Lung (tissue), 12 donors: ENCODE data around the gene RARG. TPM values are rescaled to one million over a fixed set of nuclear protein-coding genes. Genes with fewer than 3 reads are reported as not detected.

Experiments used
- ATAC-seq: fragments of 200-7000 bp; cut with Tn5 transposase; one replicate; pipeline ENCODE4 v1.9.1; 2020; ENCODE audit warnings: moderate number of reproducible peaks; ENCODE audit not compliant: insufficient read depth, low FRiP score
- DNase-seq, 3 donors: peaks; one replicate each; pipeline ENCODE4 v3.0.0-alpha.2; 2013 to 2017
- H3K27ac ChIP-seq, 2 donors: one replicate each; pipeline ENCODE4 v1.5.1; 2013; ENCODE audit warnings: mild to moderate bottlenecking in 2 of 2, moderate library complexity in 2 of 2, control low read depth in 1 of 2, inconsistent platforms in 1 of 2, low read depth in 1 of 2, low read length in 1 of 2
- H3K27me3 ChIP-seq, 3 donors: one replicate each; pipeline ENCODE4 v1.5.1; 2013; ENCODE audit warnings: low read length in 2 of 3; ENCODE audit not compliant: control insufficient read depth in 3 of 3, insufficient read depth in 3 of 3
- H3K36me3 ChIP-seq, 4 donors: one replicate each; pipeline ENCODE4 v1.5.1; 2013; ENCODE audit warnings: low read length in 4 of 4, mild to moderate bottlenecking in 1 of 4, moderate library complexity in 1 of 4; ENCODE audit not compliant: control insufficient read depth in 4 of 4, insufficient read depth in 4 of 4
- H3K4me1 ChIP-seq, 5 donors: one replicate each; pipeline ENCODE4 v1.5.1; 2013; ENCODE audit warnings: low read length in 5 of 5, mild to moderate bottlenecking in 2 of 5, moderate library complexity in 1 of 5; ENCODE audit not compliant: control insufficient read depth in 5 of 5, insufficient read depth in 5 of 5
- H3K4me3 ChIP-seq: one replicate; pipeline ENCODE4 v1.5.1; 2013; ENCODE audit warnings: mild to moderate bottlenecking, control low read depth, moderate library complexity
- H3K9ac ChIP-seq, 2 donors: one replicate each; pipeline ENCODE4 v1.5.1; 2013; ENCODE audit warnings: low read length in 2 of 2, control low read depth in 1 of 2; ENCODE audit not compliant: insufficient read depth in 1 of 2
- H3K9me3 ChIP-seq, 4 donors: one replicate each; pipeline ENCODE4 v1.5.1; 2013; ENCODE audit warnings: low read length in 3 of 4, mild to moderate bottlenecking in 1 of 4, moderate library complexity in 1 of 4; ENCODE audit not compliant: control insufficient read depth in 4 of 4, insufficient read depth in 3 of 4
- WGBS, 2 donors: extraction: QIAGEN DNeasy Blood & Tissue Kit; methylation state at CpG; one replicate each; pipeline ENCODE4 v1.1.7; 2013; 5-methylcytosine and 5-hydroxymethylcytosine counted together
- polyA plus RNA-seq, 2 donors: library from polyadenylated mRNA; stranded (reverse); fragments of 200-250 nt; gene quantifications; one replicate each; pipeline ENCODE4 v1.2.1, GENCODE V29; 2013
- total RNA-seq, 2 donors: library from RNA; depleted of rRNA in 1 of 2; stranded (reverse); fragments of >200 nt in 1 of 2; gene quantifications; one replicate each; pipeline ENCODE4 v1.2.1, GENCODE V29; 2014 to 2021
- TF ChIP-seq, protein P1 (sequence below): IDR thresholded peaks from 2 replicates; pipeline ENCODE4 v1.5.1; 2012; ENCODE audit warnings: mild to moderate bottlenecking; ENCODE audit errors: control extremely low read depth, extremely low read depth
- donor health status: control.
- donor health status: control.
- donor health status: Bipolar disorder and iron deficiency.
- donor health status: healthy.
- donor health status: DM: yes; HTN: yes; CAD: no.

The RARG gene
- total and polyA plus RNA-seq, 4 donors = 12.0 to 29.7 (median 21.0) TPM

- TF ChIP-seq, protein P1, sequence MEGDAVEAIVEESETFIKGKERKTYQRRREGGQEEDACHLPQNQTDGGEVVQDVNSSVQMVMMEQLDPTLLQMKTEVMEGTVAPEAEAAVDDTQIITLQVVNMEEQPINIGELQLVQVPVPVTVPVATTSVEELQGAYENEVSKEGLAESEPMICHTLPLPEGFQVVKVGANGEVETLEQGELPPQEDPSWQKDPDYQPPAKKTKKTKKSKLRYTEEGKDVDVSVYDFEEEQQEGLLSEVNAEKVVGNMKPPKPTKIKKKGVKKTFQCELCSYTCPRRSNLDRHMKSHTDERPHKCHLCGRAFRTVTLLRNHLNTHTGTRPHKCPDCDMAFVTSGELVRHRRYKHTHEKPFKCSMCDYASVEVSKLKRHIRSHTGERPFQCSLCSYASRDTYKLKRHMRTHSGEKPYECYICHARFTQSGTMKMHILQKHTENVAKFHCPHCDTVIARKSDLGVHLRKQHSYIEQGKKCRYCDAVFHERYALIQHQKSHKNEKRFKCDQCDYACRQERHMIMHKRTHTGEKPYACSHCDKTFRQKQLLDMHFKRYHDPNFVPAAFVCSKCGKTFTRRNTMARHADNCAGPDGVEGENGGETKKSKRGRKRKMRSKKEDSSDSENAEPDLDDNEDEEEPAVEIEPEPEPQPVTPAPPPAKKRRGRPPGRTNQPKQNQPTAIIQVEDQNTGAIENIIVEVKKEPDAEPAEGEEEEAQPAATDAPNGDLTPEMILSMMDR = no peak
- no peak for ATAC-seq
- no peak overlapping the region for H3K4me3 ChIP-seq
Measured at GRCh38 chr12:53277981-53278380, 46.0 kb upstream of the RARG start.

GRCh38 chr12:53276511-53276910 lies 44.5 kb upstream of the RARG start:
- WGBS, 2 donors = 93% methylated on average over 11 of the region's 11 CpGs
- TF ChIP-seq, protein P1 = no peak
- Histone ChIP-seq H3K4me1 (no peaks in the 10 kb centered on the region), H3K27me3 (no peaks in the 10 kb centered on the region), H3K36me3 (peaks cover 0 to 14% (median 4%) of the 10 kb centered on the region in 4 donors), H3K4me3 (no peak overlapping the region), H3K9ac (no peak overlapping the region), H3K9me3 (no peaks in the 10 kb centered on the region), H3K27ac (no peak overlapping the region)
- ATAC-seq = no peak
- DNase-seq = no peak

More at GRCh38 chr12:53277981-53278380, 46.0 kb upstream of the RARG start:
- Histone ChIP-seq H3K9ac (no peak overlapping the region), H3K36me3 (peaks cover 0 to 14% (median 7%) of the 10 kb centered on the region in 4 donors), H3K27ac (no peak overlapping the region), H3K9me3 (no peaks in the 10 kb centered on the region), H3K4me1 (no peaks in the 10 kb centered on the region), H3K27me3 (no peaks in the 10 kb centered on the region)
- WGBS, 2 donors = 95 to 97% methylated on average over 9 of the region's 9 CpGs
- DNase-seq = no peak

DNA sequence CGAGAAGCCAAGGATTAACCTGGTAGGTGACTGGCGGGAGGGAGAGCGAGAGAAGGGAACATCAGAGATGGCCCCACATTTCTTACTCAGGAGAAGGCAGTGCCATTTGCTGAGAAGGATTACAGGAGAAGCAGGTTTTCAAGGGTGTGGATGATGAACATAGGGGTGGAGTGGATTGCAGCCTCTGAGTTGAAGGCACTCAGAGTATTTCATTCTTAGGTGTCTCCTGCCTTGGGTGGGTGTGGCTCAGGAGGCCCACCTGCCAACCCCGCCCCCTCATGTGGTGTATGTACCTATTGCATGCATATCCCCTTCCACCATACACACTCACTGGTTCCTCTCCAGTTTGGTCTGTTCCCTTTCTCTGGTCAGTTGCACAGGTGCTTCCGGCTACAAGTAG lies 42.4 kb upstream of the RARG start:
- DNase-seq (no peak), ATAC-seq (no peak)
- TF ChIP-seq, protein P1 = no peak
- H3K27ac ChIP-seq = no peak overlapping the region
- H3K4me1 ChIP-seq = peaks cover 0 to 12% (median 0%) of the 10 kb centered on the region in 5 donors
- no peak overlapping the region for H3K9ac ChIP-seq
- H3K9me3 ChIP-seq = no peaks in the 10 kb centered on the region
- no peak overlapping the region for H3K4me3 ChIP-seq
- 92 to 99% methylated on average over 5 of the region's 5 CpGs for WGBS, 2 donors
- peaks cover 0 to 14% (median 4%) of the 10 kb centered on the region in 4 donors for H3K36me3 ChIP-seq
- no peaks in the 10 kb centered on the region for H3K27me3 ChIP-seq
